Measurements from ENCODE around the gene VRK2.

DNA sequence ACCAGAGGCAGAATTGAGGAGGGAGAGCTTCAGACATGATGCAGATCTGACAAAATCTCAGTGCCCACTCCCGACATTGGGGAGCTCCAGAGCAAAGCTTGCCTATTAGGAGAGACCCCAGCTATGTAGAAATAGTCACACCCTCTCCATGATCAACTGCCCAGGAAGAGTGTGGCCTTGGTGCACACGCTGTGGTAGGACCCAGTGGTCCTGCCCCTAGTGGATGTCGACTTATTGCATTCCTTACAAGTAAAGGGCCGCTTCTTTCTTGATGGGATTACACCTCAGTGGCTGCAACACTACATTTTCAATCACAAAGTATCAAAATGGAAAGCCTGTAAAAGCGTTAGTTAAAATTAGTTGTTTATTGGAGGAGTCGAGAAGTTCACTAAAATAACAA lies 64.2 kb downstream of the VRK2 start:
- TF ChIP-seq TAF1 (IDR thresholded peaks at IDR 0.05; ENCODE audit: borderline replicate concordance, low read depth, low read length) (no peak), POLR2A (IDR thresholded peaks at IDR 0.05; ENCODE audit: low read depth, low read length) (no peak), POLR2AphosphoS5 (IDR thresholded peaks at IDR 0.05; ENCODE audit: low read depth, low read length) (no peak)

Data from GM12892 (cell line).